Ecto neural progenitor cell (in vitro differentiated cells): ENCODE data around the gene SMAD2.
A peak's percentile ranks its signal among the peaks of the same experiment; 100 is the strongest.
"Not testable (repeated sequence)": the region's sequence is repeated elsewhere in the genome, so short reads cannot be mapped to it uniquely, and the experiment has no call there.

ENCODE experiments used
- DNase-seq: peaks from one replicate; pipeline ENCODE4 v3.0.0-alpha.2; 2018; ENCODE audit warnings: low spot score

The SMAD2 gene

GRCh38 chr18:47930199-47930930, at the start of gene SMAD2:
Gene SMAD2 (minus strand): TSS chr18:47930659. CDS start chr18:47896756, 33,903 bp downstream.
- DNase-seq, result peak; percentile 88

DNA sequence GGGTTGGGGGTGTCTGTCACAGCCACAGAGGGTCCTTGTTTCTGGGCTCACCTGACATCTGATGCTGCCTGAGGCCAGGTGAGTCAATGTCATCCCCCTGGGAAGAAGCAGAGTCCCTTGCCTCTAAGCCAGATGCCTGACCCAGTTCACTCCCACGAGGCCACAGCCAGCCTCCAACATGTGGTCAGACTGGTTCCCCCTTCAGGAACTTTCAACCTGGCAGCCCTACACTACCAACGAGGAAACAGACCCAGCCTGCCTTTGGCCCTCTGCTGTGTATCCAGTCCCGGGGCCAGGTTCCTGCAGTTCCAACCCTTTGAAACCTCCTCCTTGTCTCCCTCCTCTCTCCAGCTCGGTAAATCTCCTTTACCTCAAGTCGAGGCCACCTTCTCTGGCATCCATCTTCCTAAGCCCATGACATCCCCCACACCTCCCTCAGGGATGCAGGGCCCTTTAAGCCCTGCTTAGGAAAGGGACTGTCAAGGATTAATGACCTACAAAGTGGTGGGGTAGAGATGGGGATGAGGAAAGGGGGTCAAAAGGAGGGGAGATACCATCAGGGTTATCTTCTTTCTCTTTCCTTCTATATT, 49.2 kb upstream of the SMAD2 start:
- DNase-seq, result no peak

DNA sequence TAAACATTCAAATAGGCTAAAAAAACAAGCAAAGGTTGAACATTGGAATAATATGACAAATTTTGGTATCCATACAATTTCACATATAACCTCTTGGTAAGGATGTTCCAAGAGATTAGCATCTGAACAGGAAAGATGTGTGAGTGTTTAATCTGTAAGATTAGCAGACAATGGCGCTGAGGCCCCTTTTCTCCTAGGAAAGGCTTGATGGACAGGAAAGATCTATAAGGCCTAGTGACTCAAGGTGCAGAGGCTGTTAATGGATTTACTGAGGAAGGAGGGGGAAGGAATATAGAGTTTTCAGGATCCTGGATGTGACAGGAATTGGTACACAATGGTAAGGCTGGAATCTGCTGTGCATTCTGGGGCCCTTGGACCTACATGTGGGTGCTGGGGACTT, 48.1 kb upstream of the SMAD2 start:
- DNase-seq, result no peak

- DNase-seq, result no peak
Observed at GRCh38 chr18:47978141-47978540, 47.7 kb upstream of the SMAD2 start.

DNA sequence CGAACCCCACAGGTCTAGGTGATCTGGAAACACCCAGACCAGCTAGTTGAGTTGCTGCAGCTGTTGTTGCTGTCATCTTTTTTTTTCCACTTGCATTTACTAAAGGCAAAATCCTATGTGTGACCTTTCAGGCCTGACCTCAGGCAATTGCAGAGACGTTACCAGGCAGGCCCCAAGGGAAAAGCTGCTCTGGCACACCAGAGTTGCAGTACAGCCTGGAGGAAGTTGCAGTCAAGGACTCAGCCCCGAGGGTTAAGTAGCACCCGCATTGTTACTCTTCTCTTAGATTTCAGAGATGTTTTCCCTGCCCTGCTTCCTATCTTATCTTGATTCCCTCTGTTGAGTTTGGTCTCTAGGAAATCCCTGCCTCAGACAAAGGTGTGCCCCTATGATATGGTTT, 45.2 kb upstream of the SMAD2 start:
- DNase-seq, result no peak

DNA sequence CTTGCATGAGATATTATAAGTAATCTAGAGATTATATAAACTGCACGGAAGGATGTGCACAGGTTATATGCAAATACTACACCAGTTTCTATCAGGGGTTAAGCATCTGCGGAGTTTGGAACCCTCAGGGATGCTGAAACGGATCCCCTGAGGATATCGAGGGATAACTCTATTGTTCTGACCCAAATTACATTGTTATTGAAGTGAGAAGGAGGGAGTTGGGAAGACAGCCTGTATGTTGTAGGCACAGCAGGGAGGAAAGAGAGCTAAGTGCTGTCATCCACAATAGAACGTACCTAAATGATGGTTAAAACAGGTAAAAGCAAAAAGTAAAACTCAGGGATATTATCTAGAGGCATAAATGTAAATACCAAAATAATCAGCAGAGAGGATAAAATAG, 44.6 kb upstream of the SMAD2 start:
- no peak for DNase-seq

DNA sequence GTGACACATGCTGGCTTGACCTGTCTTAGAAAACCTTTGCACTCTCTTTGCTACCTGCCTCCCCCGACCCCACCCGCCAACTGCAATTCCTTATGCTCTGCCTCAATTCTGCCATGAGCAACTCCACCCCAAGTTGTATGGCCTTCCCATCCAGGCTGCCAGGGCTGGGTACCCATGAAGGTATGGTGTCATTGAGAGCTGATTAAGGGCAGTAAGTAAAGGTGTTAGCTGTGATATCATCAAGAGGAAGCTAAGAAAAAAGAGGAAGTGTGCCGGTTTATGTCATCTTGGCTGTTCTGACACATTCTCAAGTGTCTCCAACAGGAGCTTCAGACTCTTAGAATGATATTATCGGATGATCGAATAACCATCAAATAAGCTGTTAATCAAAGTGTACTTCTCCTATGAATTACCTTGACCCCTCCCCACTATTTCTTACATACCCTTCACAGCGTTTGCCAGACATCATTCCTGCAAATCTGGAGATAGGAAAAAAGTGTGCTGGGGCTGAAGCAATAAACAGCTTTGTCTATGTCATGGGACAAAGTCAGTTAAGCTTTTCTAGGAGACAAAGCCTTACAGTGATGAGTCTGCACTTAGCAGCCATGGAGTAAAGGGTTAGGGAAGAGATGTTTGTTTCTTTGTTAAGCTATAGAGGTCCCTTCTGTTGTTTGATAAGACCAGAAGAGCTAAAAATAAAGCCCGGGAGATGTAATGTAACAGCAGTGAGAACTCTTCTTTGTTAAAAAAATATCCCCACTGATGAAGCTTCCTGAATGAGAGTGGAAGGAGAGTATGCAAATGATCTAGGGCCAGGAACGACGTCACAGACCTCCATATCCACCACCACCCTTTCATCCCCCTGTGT, 40.4 kb upstream of the SMAD2 start:
- DNase-seq, result no peak

DNA sequence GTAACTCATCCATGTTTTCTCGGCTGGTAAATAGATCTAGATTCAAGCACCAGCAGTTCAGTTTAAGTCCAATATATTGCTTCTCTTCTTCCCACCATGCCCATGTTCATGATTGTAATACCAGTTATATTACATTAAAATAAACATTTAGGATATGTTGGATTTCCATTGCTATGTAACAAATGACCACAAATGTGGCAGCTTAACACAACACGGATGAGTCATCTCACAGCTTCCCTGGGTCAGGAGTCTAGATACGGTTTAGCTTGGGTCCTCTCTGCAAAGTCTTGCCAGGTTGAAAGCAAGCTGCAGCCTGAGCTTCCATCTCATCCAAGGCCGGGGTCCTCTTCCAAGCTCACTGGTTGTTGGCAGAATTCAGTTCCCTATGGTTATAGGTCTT, 39.4 kb upstream of the SMAD2 start:
- DNase-seq, result no peak

DNA sequence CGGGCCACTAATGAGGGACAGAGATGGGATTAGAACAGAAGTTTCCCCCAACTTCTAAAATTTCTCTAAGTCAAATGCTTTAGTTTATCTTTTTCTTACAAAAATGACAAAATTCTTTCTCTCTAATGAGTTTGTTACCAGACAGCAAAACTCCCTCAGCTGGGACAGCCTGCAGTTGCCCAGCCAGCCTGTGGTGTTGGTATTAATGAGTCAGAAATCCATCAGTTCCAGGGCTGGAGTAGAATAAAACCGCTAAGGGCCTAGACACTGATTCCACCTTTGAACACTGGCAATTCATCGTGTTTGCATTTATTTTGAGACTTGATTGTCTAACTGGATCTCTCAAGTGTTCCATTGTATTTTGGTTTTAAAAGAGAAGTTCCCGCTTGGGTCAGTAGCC, 38.3 kb upstream of the SMAD2 start:
- no peak for DNase-seq

- peak; percentile 71 for DNase-seq
Observed at GRCh38 chr18:47968006-47968676, 37.7 kb upstream of the SMAD2 start.

DNA sequence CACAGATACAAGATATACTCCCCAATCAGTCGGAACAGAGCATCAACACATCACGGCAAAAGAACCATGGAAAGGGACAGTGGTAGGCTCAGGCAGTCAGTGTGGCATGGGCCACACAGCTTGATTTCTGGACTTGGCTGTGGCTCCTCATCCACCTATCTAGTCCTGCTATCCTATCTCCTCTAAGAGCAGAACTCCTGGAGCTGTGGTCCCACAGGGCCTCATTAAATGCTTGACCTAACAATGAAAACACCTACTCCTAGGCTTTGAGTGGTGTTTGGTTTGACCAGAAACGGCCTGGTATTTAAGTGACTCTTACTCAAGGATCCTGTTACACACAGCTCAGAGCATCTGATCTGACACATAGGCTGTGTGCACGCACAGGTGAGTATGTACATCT, 33.6 kb upstream of the SMAD2 start:
- no peak for DNase-seq

DNA sequence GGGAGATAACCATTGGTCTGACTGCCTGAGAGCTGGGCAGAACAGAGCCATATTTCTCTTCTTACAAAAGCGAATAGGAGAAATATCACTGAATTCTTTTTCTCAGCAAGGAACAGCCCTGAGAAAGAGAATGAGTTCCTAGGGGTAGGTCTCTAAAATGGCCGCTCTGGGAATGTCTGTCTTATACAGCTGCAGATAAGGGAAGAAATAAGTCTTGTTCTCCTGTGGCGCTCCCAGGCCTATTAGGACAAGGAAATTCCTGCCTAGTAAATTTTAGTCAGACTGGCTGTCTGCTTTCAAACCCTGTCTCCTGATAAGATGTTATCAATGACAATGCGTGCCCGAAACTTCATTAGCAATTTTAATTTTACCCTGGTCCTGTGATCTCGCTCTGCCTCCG, 30.5 kb upstream of the SMAD2 start:
- DNase-seq, result not testable (repeated sequence)

DNA sequence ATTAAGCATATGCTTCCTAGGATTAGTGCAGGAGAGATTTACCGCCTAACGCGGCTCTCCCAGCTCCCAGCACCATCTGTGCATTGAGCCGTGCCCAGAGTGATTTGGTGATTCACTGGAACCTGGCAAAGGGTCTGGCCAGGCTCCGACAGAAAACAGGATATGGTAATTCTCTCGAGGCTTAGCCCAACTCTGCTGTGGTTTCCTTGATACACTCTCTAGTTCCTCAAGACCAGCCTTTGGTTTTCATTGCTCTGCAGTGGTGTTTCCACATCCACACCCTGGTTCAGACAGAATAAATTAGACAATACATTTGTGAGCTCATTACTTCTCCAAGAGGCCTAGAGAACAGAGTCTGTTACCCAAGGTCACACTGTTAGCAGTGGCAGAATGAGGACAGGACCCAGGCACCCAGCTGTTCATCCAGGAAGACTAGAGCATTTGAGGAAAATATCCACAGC, 23.0 kb upstream of the SMAD2 start:
- no peak for DNase-seq

GRCh38 chr18:47950511-47950910, 20.1 kb upstream of the SMAD2 start:
- DNase-seq, result no peak

DNA sequence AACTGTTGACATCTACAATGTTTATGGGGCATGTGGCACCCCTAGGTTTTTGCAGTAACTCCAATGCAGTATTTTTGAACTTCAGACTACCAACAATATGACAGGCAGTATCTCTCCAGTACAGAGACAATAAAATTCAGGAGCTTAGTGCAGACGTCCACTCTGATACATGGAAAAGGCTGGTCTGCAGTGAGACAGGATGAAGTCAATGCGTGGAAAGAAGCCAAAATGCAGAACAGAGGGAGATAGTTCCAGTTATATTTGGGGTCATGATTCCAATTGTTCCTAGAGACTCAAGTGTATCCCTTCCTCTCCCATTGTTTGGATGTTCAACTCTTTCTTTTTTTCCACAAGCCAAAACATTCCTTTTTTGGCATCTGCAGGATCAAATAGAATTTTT, 18.7 kb upstream of the SMAD2 start:
- DNase-seq, result no peak

DNA sequence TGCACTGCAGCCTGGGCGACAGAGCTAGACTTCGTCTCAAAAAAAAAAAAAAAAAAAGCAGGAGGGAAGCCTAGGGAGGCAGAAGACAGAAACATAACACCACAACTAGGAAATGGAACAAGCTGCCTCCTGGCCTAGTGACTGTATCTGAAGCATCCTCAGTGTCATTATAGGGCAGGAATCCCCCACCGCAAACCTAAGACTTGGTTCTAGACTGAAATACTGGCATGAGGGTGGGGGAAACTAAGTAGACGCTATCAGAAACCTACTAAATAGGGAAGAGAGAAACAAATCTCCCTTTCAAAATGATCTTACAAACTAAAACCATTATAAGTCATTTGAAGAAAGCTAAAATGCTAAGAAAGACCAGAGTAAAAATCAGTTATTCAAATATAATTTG, 16.4 kb upstream of the SMAD2 start:
- no peak for DNase-seq

DNA sequence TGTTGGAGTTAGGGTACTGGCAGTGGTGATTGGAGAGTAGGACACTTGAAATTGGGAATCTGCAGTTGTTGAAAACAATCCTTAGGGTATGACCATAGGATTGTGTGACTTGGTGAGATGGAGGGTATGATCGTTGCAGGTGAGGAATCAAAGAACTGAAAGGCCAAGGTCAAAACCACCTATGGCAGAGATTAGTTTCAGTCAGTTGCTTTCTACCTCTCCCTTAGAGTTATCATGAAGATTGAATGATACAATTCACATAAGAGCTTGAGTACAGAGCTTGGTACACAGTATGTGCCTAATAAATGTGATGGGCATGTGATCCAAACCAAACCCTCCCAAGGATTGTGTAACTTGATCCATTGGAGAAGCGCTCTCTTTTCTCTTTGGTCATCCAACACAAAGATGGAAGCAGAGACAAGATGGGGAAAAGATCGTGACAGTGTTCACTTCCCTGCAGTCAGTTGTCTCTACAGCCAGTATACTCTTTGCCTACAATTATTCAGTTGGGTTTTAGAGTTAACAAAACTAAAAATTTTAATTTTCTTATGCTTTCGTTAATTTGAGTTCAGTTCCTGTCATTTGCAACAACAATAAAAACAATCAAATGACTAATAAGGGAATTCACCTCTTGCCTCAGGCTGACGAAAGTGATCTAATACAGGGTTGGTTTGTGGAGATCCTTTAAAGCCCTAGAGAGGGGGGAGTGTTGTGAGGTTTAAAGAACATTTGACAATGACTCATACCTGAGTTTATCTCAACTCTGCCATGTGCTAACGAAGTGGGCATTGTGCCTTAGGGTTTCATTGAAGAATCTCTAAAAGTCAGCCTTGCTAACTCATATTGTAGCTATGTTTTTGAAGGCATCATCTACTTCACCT, 14.8 kb upstream of the SMAD2 start:
- no peak for DNase-seq

DNA sequence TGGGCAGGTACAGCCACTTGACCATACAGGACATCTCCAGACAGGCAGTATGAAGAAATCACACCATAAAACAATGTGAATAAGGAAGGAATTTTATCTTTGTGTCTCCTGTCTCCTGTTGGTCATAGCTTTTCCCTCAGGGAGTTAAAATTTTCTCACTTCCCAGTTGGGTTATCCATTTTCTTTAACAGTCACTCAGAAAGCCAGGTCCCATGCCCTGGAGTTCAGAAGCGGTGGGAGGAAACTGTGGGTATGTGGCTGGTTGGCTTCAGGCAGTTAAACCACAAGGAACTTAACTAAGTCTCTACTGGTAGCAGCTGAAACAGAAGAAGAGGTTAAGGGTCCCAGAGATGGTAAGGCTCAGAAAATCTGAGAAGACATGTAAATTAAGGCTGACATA, 6.5 kb upstream of the SMAD2 start:
- DNase-seq, result no peak

DNA sequence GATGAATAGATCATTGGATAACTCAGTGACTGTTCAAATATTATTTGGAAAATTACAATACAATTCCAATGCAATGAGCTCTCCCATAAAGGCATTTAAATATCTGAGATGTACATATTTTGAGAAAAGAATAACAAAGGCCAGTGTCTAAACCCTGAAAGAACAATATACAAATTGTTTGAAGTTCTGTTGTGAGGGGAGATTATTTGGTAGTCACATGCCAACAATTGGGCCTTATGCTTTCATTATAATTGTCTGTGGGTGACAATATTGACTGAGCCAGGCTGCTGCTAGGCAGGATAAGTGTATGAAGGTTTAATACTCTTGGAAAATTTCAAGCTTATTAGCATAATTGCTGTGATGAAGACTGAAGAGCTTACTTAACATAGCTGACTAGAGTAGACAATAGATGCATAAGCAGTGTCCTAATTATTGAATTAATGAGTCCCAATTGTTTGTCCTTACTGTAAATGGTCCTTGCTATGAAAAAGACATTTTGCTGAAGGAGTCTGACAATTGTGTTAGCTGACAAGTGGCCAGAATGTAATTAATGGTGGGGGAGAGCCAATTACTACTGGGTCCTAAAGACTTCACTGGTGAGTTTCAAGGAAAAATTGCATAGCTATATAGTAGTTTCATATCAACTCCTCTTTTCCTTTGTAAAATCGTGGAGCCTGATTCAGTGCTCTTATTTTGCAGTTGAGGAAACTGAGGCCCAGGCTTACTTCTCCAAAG, 5.0 kb upstream of the SMAD2 start:
- no peak for DNase-seq

DNA sequence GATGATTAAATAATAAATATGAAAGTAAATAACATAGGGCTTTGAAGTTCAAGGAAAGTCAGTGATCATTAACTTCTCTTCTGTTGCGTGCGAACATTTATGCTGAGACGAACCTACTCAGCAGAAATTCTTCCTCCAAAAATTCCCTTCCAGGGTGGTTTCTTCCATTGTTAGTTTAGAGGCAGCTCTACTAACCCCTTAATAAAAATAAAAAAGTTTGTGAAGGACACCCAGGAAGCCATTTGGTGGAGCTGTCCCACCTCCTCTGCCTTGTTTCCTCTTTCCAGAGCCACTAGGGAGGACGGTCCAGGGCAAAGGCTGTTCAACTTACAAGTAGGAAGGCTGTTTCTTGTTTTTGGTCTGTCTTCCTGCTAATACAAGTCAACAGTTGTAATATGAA, 2.1 kb upstream of the SMAD2 start:
- no peak for DNase-seq

GRCh38 chr18:47932190-47932589, 1.7 kb upstream of the SMAD2 start:
- DNase-seq, result no peak
